DND-41 (cell line): ENCODE measurements around the gene ICAM2.

ENCODE experiments used
- CTCF ChIP-seq: IDR thresholded peaks from 2 replicates; pipeline ENCODE4 v1.5.1; 2012; ENCODE audit warnings: borderline replicate concordance, low read length, moderate library complexity, mild to moderate bottlenecking; ENCODE audit not compliant: poor library complexity, severe bottlenecking; ENCODE audit errors: extremely low read depth
- EZH2 ChIP-seq: IDR thresholded peaks from 3 replicates; pipeline ENCODE4 v1.6.1; 2012; ENCODE audit warnings: borderline replicate concordance, low read depth, mild to moderate bottlenecking, moderate library complexity, low read length, inconsistent platforms; ENCODE audit not compliant: severe bottlenecking

- TF ChIP-seq CTCF = no peak
- no peak for TF ChIP-seq EZH2
Measured at GRCh38 chr17:64003526-64004121, 16.8 kb downstream of the ICAM2 start.
